Measurements from ENCODE around the gene SPATA31D4.

Gene SPATA31D4

DNA sequence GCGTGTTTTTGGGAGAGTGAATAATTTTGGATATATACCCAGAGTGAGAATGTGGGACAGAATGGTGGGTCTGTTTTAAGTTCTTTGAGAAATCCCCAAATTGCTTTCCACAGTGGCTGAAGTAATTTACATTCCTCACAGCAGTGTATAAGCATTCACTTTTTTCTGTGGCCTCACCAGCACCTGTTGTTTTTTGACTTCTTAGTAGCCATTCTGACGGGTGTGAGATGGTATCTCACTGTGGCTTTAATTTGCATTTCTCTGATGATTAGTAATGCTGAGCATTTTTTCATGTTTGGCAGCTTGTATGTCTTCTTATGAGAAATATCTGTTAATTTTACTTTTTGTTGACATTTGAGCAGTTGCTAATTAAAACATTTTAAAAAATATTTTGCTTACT, 51.0 kb downstream of the SPATA31D4 start:
- TF ChIP-seq EZH2phosphoT487 (IDR thresholded peaks at IDR 0.05; ENCODE audit: low read length) (no peak), CTCF (IDR thresholded peaks at IDR 0.05; ENCODE audit: low read length) (no peak), EZH2 (optimal IDR thresholded peaks at IDR 0.05; ENCODE audit: low read depth, low read length) (no peak)
- Histone ChIP-seq H3K9me3 (replicated peaks; ENCODE audit: insufficient read depth, low read length) (no peaks in the 10 kb centered on the region), H3K27me3 (replicated peaks; ENCODE audit: insufficient read depth, low read length) (no peaks in the 10 kb centered on the region), H4K20me1 (ENCODE audit: insufficient read depth, low read length) (no peaks in the 10 kb centered on the region), H3K9me2 (replicated peaks; ENCODE audit: insufficient read depth, low read length) (no peaks in the 10 kb centered on the region), H3K4me3 (ENCODE audit: low read length) (no peak overlapping the region), H3K4me2 (ENCODE audit: low read depth, low read length) (no peak overlapping the region), H3K79me2 (ENCODE audit: low read length) (no peaks in the 10 kb centered on the region), H2AFZ (ENCODE audit: low read length) (no peak overlapping the region), H3K27ac (ENCODE audit: low read length) (no peak overlapping the region), H3K9ac (ENCODE audit: low read length) (no peak overlapping the region), H3K36me3 (replicated peaks; ENCODE audit: insufficient read depth, low read length) (no peaks in the 10 kb centered on the region), H3K4me1 (ENCODE audit: low read length) (no peaks in the 10 kb centered on the region), H3F3A (ENCODE audit: insufficient read depth, low read length) (no peaks in the 10 kb centered on the region)
- DNase-seq = no peak

DNA sequence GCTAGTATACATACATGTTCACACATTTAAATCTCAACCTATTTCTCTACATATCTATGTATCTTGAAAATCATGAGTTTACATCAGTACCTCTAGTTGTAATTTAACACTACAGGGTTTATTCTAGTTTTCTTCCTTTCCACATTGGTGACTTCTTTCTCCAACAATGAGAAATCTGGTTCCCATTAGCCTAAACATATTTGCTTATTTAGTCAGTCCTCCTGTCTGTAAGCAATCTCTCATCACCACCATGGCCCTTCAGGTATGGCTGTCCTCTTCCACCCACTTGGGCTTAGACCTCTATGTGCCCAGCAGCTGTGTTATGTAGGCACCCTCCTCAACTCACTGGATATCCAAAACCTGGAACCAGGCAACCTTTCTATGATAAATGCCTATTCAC, 52.3 kb downstream of the SPATA31D4 start:
- TF ChIP-seq CTCF (IDR thresholded peaks at IDR 0.05; ENCODE audit: low read length) (no peak), EZH2 (optimal IDR thresholded peaks at IDR 0.05; ENCODE audit: low read depth, low read length) (no peak), EZH2phosphoT487 (IDR thresholded peaks at IDR 0.05; ENCODE audit: low read length) (no peak)
- Histone ChIP-seq H2AFZ (ENCODE audit: low read length) (no peak overlapping the region), H3K27ac (ENCODE audit: low read length) (no peak overlapping the region), H3K79me2 (ENCODE audit: low read length) (no peaks in the 10 kb centered on the region), H4K20me1 (ENCODE audit: insufficient read depth, low read length) (no peaks in the 10 kb centered on the region), H3K4me2 (ENCODE audit: low read depth, low read length) (no peak overlapping the region), H3K4me1 (ENCODE audit: low read length) (no peaks in the 10 kb centered on the region), H3F3A (ENCODE audit: insufficient read depth, low read length) (no peaks in the 10 kb centered on the region), H3K36me3 (replicated peaks; ENCODE audit: insufficient read depth, low read length) (no peaks in the 10 kb centered on the region), H3K9ac (ENCODE audit: low read length) (no peak overlapping the region), H3K9me2 (replicated peaks; ENCODE audit: insufficient read depth, low read length) (no peaks in the 10 kb centered on the region), H3K4me3 (ENCODE audit: low read length) (no peak overlapping the region), H3K27me3 (replicated peaks; ENCODE audit: insufficient read depth, low read length) (no peaks in the 10 kb centered on the region), H3K9me3 (replicated peaks; ENCODE audit: insufficient read depth, low read length) (no peaks in the 10 kb centered on the region)
- DNase-seq = no peak

GRCh38 chr9:81981883-81982282, 53.7 kb downstream of the SPATA31D4 start:
- Histone ChIP-seq H3F3A (ENCODE audit: insufficient read depth, low read length) (no peaks in the 10 kb centered on the region), H4K20me1 (ENCODE audit: insufficient read depth, low read length) (no peaks in the 10 kb centered on the region), H3K4me2 (ENCODE audit: low read depth, low read length) (no peak overlapping the region), H3K9me3 (replicated peaks; ENCODE audit: insufficient read depth, low read length) (no peaks in the 10 kb centered on the region), H3K27me3 (replicated peaks; ENCODE audit: insufficient read depth, low read length) (no peaks in the 10 kb centered on the region), H3K4me1 (ENCODE audit: low read length) (no peaks in the 10 kb centered on the region), H3K4me3 (ENCODE audit: low read length) (no peak overlapping the region), H2AFZ (ENCODE audit: low read length) (no peak overlapping the region), H3K9ac (ENCODE audit: low read length) (no peak overlapping the region), H3K9me2 (replicated peaks; ENCODE audit: insufficient read depth, low read length) (no peaks in the 10 kb centered on the region), H3K36me3 (replicated peaks; ENCODE audit: insufficient read depth, low read length) (no peaks in the 10 kb centered on the region), H3K27ac (ENCODE audit: low read length) (no peak overlapping the region), H3K79me2 (ENCODE audit: low read length) (no peaks in the 10 kb centered on the region)
- DNase-seq = no peak
- TF ChIP-seq CTCF (IDR thresholded peaks at IDR 0.05; ENCODE audit: low read length) = no peak
- TF ChIP-seq EZH2phosphoT487 (IDR thresholded peaks at IDR 0.05; ENCODE audit: low read length) = no peak
- no peak for TF ChIP-seq EZH2 (optimal IDR thresholded peaks at IDR 0.05; ENCODE audit: low read depth, low read length)
